ENCODE data around the gene SERINC4.

GRCh38 chr15:43826029-43826507 is 26.0 kb upstream of the SERINC4 start:
- no peak for TF ChIP-seq RARB (CRISPR knock-in tag; IDR thresholded peaks at IDR 0.05)
- no peak for TF ChIP-seq TOX (CRISPR knock-in tag; IDR thresholded peaks at IDR 0.05; ENCODE audit: borderline replicate concordance)
- no peak for TF ChIP-seq ZFP3 (CRISPR knock-in tag; IDR thresholded peaks at IDR 0.05)
- no peak for TF ChIP-seq PATZ1 (CRISPR knock-in tag; IDR thresholded peaks at IDR 0.05; ENCODE audit: borderline replicate concordance)
- TF ChIP-seq, protein P1, sequence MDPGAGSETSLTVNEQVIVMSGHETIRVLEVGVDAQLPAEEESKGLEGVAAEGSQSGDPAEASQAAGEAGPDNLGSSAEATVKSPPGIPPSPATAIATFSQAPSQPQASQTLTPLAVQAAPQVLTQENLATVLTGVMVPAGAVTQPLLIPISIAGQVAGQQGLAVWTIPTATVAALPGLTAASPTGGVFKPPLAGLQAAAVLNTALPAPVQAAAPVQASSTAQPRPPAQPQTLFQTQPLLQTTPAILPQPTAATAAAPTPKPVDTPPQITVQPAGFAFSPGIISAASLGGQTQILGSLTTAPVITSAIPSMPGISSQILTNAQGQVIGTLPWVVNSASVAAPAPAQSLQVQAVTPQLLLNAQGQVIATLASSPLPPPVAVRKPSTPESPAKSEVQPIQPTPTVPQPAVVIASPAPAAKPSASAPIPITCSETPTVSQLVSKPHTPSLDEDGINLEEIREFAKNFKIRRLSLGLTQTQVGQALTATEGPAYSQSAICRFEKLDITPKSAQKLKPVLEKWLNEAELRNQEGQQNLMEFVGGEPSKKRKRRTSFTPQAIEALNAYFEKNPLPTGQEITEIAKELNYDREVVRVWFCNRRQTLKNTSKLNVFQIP (CRISPR knock-in tag; IDR thresholded peaks at IDR 0.05; ENCODE audit: borderline replicate concordance, low read depth) = no peak
- TF ChIP-seq TCF4 (CRISPR knock-in tag; IDR thresholded peaks at IDR 0.05; ENCODE audit: borderline replicate concordance) = no peak
- no peak for TF ChIP-seq ZNF565 (CRISPR knock-in tag; conservative IDR thresholded peaks at IDR 0.05; ENCODE audit: low read depth)
- TF ChIP-seq ESRRG (CRISPR knock-in tag; IDR thresholded peaks at IDR 0.05) = no peak
